Posterior vena cava (tissue), 2 donors: ENCODE results near the gene SPAG16. TPM values are rescaled to one million over a fixed set of nuclear protein-coding genes. Genes with fewer than 3 reads are reported as not detected.

Source experiments
- DNase-seq: peaks from one replicate; pipeline ENCODE4 v3.0.0-alpha.2; 2020; ENCODE audit warnings: low spot score
- intact Hi-C, 2 donors: fragments of 100-400 bp; cut with DNase I; formaldehyde crosslinking; loops; one replicate each; pipeline versions ENCODE4 v1.14.1 to v1.14.2; 2022 to 2023
- total RNA-seq, 2 donors: library from RNA; stranded (reverse); fragmentation: NEBNext Ultra II Directional; extraction: Animal tissue kit (Norgen Biotek cat#: 25700); gene quantifications; one replicate each; pipeline ENCODE4 v1.2.1, GENCODE V29; 2021
- donor health status: DM: yes; HTN: yes; CAD: no.
- donor health status: DM: yes; HTN: yes; CAD: no.

SPAG16 gene
- total RNA-seq, 2 donors from 2014 or later, result 23.0 to 28.8 TPM

- no peak for DNase-seq
- intact Hi-C loops, result no loop called here
Observed at GRCh38 chr2:214180071-214180470, 895.8 kb downstream of the SPAG16 start.

GRCh38 chr2:214180686-214181085, 896.4 kb downstream of the SPAG16 start:
- DNase-seq, result no peak
- intact Hi-C loops, result no loop called here

- no peak for DNase-seq
- intact Hi-C loops, result no loop called here
Observed at GRCh38 chr2:214184461-214184860, 900.2 kb downstream of the SPAG16 start.

- no peak for DNase-seq
- intact Hi-C loops, result no loop called here
Observed at GRCh38 chr2:214185546-214185945, 901.3 kb downstream of the SPAG16 start.

- intact Hi-C loops, result no loop called here
- DNase-seq, result no peak
Observed at GRCh38 chr2:214192711-214193110, 908.4 kb downstream of the SPAG16 start.

- DNase-seq, result no peak
- intact Hi-C loops, result no loop called here
Observed at GRCh38 chr2:214193943-214194342, 909.7 kb downstream of the SPAG16 start.

GRCh38 chr2:214196260-214196659, 912.0 kb downstream of the SPAG16 start:
- no peak for DNase-seq
- intact Hi-C loops, result no loop called here

GRCh38 chr2:214201892-214202291, 917.6 kb downstream of the SPAG16 start:
- DNase-seq, result no peak
- intact Hi-C loops, result no loop called here

- intact Hi-C loops, result no loop called here
Observed at GRCh38 chr2:214203214-214203613, 919.0 kb downstream of the SPAG16 start.

GRCh38 chr2:214203744-214204289, 919.6 kb downstream of the SPAG16 start:
- intact Hi-C loops, result no loop called here
- no peak for DNase-seq

More at GRCh38 chr2:214203214-214203613, 919.0 kb downstream of the SPAG16 start:
- DNase-seq, result no peak

GRCh38 chr2:214215107-214215506, 930.8 kb downstream of the SPAG16 start:
- intact Hi-C loops, result no loop called here
- DNase-seq, result no peak

- intact Hi-C loops, result no loop called here
- no peak for DNase-seq
Observed at GRCh38 chr2:214217136-214217535, 932.9 kb downstream of the SPAG16 start.

GRCh38 chr2:214217599-214217998, 933.3 kb downstream of the SPAG16 start:
- no peak for DNase-seq
- intact Hi-C loops, result no loop called here

- DNase-seq, result no peak
- intact Hi-C loops, result no loop called here
Observed at GRCh38 chr2:214220251-214220650, 936.0 kb downstream of the SPAG16 start.

GRCh38 chr2:214226061-214226460, 941.8 kb downstream of the SPAG16 start:
- no peak for DNase-seq
- intact Hi-C loops, result no loop called here

- intact Hi-C loops, result no loop called here
- DNase-seq, result no peak
Observed at GRCh38 chr2:214232271-214232670, 948.0 kb downstream of the SPAG16 start.

GRCh38 chr2:214233164-214233563, 948.9 kb downstream of the SPAG16 start:
- no peak for DNase-seq
- intact Hi-C loops, result no loop called here

GRCh38 chr2:214242797-214243196, 958.5 kb downstream of the SPAG16 start:
- intact Hi-C loops, result no loop called here
- DNase-seq, result no peak

- no peak for DNase-seq
- intact Hi-C loops, result no loop called here
Observed at GRCh38 chr2:214244847-214245246, 960.6 kb downstream of the SPAG16 start.

GRCh38 chr2:214246417-214246816, 962.2 kb downstream of the SPAG16 start:
- intact Hi-C loops, result no loop called here
- DNase-seq, result no peak

GRCh38 chr2:214247531-214247930, 963.3 kb downstream of the SPAG16 start:
- intact Hi-C loops, result no loop called here

GRCh38 chr2:214255046-214255445, 970.8 kb downstream of the SPAG16 start:
- intact Hi-C loops, result no loop called here
- DNase-seq, result no peak

More at GRCh38 chr2:214247531-214247930, 963.3 kb downstream of the SPAG16 start:
- DNase-seq, result no peak
